WERI-Rb-1 (cell line): ENCODE measurements around the gene GRAP2.

Source experiments
- DNase-seq: peaks from one replicate; pipeline ENCODE4 v3.0.0-alpha.2; 2020
- H3K27ac ChIP-seq: fragments of 250-450 bp; sonication (Bioruptor Pico); 2 replicates; pipeline ENCODE4 v1.5.1; 2020; ENCODE audit warnings: mild to moderate bottlenecking, moderate library complexity
- H3K27me3 ChIP-seq: fragments of 250-450 bp; sonication (Bioruptor Pico); 2 replicates; pipeline ENCODE4 v1.5.1; 2021; ENCODE audit warnings: mild to moderate bottlenecking, low read depth, moderate library complexity; ENCODE audit not compliant: insufficient read depth, severe bottlenecking
- H3K36me3 ChIP-seq: fragments of 250-450 bp; sonication (Bioruptor Pico); 2 replicates; pipeline ENCODE4 v1.5.1; 2020; ENCODE audit warnings: mild to moderate bottlenecking, moderate library complexity
- H3K4me3 ChIP-seq: 2 replicates; pipeline ENCODE4 v1.5.1; 2011; ENCODE audit warnings: low read depth, mild to moderate bottlenecking, control low read depth, low read length
- H3K9me3 ChIP-seq: fragments of 250-450 bp; sonication (Bioruptor Pico); 2 replicates; pipeline ENCODE4 v1.5.1; 2021; ENCODE audit warnings: mild to moderate bottlenecking, moderate library complexity; ENCODE audit not compliant: severe bottlenecking
- TF ChIP-seq, protein P1 (sequence below): IDR thresholded peaks from 2 replicates; pipeline ENCODE4 v1.5.1; 2011; ENCODE audit warnings: low read depth, mild to moderate bottlenecking, control low read depth, inconsistent platforms, low read length

The GRAP2 gene

DNA sequence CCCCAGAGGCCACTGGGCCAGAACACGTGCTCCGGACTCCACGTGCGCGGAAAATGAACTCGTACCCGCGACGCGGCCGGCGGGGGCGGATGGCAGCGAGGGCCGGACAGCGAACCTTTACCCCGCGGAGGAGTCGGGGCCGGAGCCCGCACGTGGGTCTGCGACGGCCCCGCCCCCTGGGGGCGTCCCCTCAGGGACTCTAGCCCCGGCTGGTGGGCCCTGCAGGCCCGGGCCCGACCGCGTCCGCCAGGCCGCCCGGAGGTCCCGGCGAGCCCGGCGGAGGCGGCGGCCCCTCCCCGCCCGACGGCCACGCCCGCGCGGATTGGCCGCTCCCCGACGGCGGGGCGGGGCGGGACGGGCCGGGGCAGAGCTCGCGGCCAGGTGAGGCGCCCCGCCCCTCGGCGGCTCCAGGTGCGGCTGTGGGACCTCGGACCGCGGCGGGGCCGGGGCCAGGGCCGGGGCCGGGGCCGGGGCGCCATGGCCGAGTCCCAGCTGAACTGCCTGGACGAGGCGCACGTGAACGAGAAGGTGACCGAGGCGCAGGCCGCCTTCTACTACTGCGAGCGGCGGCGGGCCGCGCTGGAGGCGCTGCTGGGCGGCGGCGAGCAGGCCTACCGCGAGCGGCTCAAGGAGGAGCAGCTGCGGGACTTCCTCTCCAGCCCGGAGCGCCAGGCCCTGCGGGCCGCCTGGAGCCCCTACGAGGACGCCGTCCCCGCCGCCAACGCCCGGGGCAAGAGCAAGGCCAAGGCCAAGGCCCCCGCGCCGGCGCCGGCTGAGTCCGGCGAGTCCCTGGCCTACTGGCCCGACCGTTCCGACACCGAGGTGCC, 93.9 kb downstream of the GRAP2 start, which contains the start of gene FAM83F:
Gene FAM83F (plus strand): TSS at position 389 of the 827 bp plus-strand sequence. CDS start 89 bp downstream, at position 478.
- Histone ChIP-seq H3K9me3 (no peaks in the 10 kb centered on the region), H3K27ac (peak within 1 kb of the TSS; percentile 88), H3K4me3 (no peak within 1 kb of the TSS), H3K36me3 (no peaks in the 10 kb centered on the region), H3K27me3 (no peaks in the 10 kb centered on the region)
- TF ChIP-seq, protein P1, sequence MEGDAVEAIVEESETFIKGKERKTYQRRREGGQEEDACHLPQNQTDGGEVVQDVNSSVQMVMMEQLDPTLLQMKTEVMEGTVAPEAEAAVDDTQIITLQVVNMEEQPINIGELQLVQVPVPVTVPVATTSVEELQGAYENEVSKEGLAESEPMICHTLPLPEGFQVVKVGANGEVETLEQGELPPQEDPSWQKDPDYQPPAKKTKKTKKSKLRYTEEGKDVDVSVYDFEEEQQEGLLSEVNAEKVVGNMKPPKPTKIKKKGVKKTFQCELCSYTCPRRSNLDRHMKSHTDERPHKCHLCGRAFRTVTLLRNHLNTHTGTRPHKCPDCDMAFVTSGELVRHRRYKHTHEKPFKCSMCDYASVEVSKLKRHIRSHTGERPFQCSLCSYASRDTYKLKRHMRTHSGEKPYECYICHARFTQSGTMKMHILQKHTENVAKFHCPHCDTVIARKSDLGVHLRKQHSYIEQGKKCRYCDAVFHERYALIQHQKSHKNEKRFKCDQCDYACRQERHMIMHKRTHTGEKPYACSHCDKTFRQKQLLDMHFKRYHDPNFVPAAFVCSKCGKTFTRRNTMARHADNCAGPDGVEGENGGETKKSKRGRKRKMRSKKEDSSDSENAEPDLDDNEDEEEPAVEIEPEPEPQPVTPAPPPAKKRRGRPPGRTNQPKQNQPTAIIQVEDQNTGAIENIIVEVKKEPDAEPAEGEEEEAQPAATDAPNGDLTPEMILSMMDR = no peak
- no peak for DNase-seq

GRCh38 chr22:39995393-39996252, 94.7 kb downstream of the GRAP2 start:
- Histone ChIP-seq H3K9me3 (no peaks in the 10 kb centered on the region), H3K27ac (peak overlapping the region; percentile 38), H3K27me3 (no peaks in the 10 kb centered on the region), H3K4me3 (no peak overlapping the region), H3K36me3 (no peaks in the 10 kb centered on the region)
- TF ChIP-seq, protein P1 = no peak
- peak; percentile 36 for DNase-seq

- H3K27me3 ChIP-seq = no peaks in the 10 kb centered on the region
- peak overlapping the region; percentile 28 for H3K27ac ChIP-seq
- H3K4me3 ChIP-seq = no peak overlapping the region
- TF ChIP-seq, protein P1 = no peak
- no peaks in the 10 kb centered on the region for H3K36me3 ChIP-seq
- DNase-seq = no peak
- H3K9me3 ChIP-seq = no peaks in the 10 kb centered on the region
Observed at GRCh38 chr22:39996732-39997131, 95.8 kb downstream of the GRAP2 start.

DNA sequence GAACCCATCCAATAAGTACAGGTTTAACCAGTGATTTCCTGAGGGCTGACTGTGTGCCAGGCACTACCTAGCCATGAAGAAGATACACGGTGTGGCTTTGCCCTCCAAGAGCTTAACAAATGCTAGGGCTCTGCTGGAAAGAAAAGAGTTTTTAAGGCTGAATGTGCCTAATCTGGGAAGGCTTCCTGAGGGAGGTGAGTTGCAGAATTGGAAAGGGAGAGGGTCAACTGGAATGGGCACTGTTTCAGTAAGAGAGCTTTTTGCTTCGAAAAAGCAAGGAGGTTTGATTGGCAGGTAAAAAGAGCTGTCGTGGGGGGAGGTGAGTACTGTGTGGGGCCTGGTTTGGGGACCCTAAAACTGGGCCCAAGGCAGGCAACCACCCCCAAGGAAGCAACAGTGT, 96.5 kb downstream of the GRAP2 start:
- H3K36me3 ChIP-seq = no peaks in the 10 kb centered on the region
- H3K4me3 ChIP-seq = no peak overlapping the region
- TF ChIP-seq, protein P1 = no peak
- DNase-seq = no peak
- peak overlapping the region; percentile 95 for H3K27ac ChIP-seq
- no peaks in the 10 kb centered on the region for H3K9me3 ChIP-seq
- H3K27me3 ChIP-seq = no peaks in the 10 kb centered on the region

DNA sequence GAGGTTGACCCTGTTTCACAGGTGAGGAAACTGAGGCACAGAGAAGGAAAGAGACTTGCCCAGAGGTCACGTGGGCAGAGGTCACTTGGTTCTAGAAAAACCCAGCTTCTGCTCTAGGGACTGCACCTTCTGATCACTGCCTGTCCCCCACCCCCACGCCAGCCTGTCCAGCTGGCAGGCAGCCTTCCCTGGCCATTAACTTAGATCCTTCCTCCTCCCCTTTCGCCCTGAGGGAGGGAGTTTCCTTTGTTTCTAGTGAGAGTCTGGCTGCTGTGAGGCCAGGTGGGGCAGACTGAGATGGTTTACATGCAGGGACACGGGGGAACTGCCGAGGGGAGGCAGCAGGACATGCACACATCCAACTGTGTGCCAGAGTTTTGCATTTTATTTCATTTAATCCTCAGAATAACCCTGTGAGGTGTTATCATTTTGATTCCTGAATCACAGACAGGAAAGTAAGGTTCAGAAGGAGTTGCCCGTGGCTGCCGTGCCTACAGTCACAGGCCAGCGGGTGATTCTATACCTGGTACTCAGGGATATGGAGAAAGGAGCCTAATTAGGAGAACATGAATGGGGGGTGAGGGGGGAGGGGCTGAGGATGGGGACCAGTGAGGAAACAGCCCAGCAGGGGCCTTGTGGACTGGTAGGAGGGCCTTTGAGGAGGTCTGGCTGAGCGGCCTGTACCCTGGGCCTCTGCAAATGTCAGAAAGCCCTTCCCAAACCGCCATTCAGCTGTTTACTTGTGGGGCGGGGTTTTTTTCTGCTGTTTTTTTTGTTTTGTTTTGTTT, 97.2 kb downstream of the GRAP2 start:
- TF ChIP-seq, protein P1 = no peak
- no peaks in the 10 kb centered on the region for H3K36me3 ChIP-seq
- DNase-seq = peak; percentile 96
- no peak overlapping the region for H3K4me3 ChIP-seq
- no peaks in the 10 kb centered on the region for H3K27me3 ChIP-seq
- H3K9me3 ChIP-seq = no peaks in the 10 kb centered on the region
- peak overlapping the region; percentile 95 for H3K27ac ChIP-seq
